ENCODE data around the gene ZNF592.

The ZNF592 gene

GRCh38 chr15:84824260-84825007 is 76.0 kb downstream of the ZNF592 start:
- in situ Hi-C loops (cut with HindIII; ENCODE audit: low sequenced_read_pairs), result no loop called here

DNA sequence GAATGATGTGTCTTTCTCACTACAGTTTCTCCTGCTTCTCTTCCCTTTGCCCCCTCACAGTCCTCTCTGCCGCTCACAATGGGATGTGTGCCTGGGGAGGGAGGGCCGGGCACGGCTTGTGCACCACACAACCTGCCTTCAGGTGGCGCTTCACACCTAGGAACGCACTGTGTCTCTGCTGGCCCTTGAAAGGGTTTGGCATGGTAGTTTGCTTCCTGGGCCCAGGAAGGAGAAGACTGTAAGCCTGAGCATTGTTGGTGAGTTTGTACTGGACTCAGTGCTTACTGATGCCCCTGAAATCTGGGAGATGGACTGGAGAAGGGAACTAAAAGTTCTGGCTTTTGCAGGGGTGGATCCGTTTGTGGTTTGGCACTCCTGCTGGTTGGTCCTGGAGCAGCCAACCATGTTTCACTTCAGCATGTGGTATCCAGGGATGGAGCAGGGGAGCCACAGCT is 78.0 kb downstream of the ZNF592 start:
- in situ Hi-C loops (cut with HindIII; ENCODE audit: low sequenced_read_pairs), result no loop called here

DNA sequence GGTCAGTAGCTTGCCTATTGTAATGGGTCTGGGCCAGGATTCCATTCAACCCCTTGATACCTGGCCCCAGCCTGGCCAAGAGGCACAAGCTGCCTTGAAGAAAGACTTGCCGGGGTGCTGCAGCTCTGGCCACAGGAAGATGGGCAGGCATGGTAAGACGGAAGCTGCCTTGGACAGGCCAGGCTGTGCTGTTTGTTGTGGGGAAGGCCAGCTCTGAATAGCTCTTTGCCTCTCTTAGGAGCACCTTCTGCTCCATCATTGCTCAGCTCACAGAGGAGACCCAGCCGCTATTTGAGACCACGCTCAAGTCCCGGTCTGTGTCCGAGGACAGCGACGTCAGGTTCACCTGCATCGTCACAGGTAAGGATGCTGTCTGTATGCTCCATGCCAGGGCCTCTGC is 78.9 kb downstream of the ZNF592 start:
- in situ Hi-C loops (cut with HindIII; ENCODE audit: low sequenced_read_pairs), result no loop called here

DNA sequence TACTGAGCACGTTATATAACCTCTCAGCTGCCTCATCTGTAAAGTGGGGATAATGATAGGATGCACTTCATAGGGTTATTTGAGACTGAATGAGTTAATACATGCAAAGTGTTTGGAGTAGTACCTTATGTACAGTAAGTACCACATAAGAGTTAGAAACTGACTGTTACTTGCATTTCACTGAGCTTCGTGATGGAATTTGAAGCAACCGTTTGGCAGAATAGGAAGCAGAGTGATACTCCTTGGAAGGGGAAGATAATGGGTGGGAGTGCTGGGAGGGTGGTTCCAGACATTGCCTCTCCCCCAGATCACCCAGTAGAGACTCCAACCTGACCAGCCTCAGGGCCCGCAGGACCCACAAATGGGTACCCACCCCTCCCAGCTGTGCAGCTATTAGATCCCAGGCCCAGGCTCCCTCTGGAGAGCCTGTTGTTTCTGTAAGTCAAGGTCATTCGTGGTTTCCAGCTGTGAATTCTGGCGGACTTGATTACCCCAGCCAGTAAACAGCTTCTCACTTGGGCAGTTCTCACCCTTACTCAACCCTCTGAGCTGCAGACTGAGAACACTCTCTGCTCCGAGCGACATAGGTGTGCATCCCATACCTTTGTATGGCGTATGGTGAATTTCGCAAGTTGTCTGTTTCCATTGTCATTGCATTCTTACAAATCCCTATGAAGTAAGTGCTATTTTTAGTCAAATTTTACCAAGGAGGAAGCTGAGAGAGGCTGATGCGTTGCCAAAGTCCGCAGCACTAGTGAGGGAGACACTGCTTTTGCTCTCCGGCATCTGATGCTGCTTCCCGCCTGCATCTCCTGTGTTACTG is 79.9 kb downstream of the ZNF592 start:
- in situ Hi-C loops (cut with HindIII; ENCODE audit: low sequenced_read_pairs), result no loop called here

DNA sequence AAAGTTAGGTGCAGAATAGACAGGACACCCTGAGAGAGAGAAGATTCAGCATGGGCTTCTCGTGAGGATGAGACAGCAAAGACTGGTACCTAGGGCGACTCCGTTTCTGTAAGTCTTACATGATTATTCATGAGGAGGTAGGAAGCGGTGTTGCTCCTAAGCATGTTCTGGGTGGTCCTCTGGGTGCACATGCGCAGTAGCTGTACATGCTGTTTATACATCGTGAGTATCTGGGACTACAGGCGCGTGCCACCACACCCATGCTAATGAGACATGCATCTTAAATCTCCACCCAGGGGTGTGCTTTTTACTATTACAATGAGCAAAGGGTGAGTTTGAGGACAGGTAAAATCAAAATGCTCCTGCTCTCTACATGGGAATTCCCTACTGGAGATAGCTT is 81.0 kb downstream of the ZNF592 start:
- in situ Hi-C loops (cut with HindIII; ENCODE audit: low sequenced_read_pairs), result no loop called here

- in situ Hi-C loops (cut with HindIII; ENCODE audit: low sequenced_read_pairs), result loop anchor here (10.0 kb wide), 2 partner anchors 125 to 215 kb away; no protein-coding TSS in a partner anchor
Measured at GRCh38 chr15:84830036-84830435, 81.6 kb downstream of the ZNF592 start.

DNA sequence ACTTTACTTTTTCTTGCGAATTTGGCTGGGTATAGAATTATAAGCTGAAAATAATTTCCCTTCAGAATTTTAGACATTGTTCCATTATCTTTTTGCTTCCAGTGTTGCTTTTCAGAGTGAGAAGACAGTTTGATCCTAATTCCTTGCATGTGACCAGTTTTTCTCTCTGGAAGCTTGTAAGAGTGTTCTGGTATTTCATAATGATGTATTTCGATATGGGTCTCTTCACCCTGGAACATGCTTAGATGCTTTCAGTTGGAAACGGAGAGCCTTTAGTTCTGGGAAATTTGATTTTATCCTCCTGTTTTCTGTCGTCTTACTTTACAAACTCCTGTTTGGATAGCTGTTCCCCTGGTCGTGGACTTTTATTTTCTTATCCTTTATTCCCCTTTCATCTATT is 82.6 kb downstream of the ZNF592 start:
- in situ Hi-C loops (cut with HindIII; ENCODE audit: low sequenced_read_pairs), result loop anchor here (10.0 kb wide), 2 partner anchors 124 to 214 kb away; no protein-coding TSS in a partner anchor

- in situ Hi-C loops (cut with HindIII; ENCODE audit: low sequenced_read_pairs), result loop anchor here (10.0 kb wide), 2 partner anchors 123 to 213 kb away; no protein-coding TSS in a partner anchor
Measured at GRCh38 chr15:84831613-84832012, 83.2 kb downstream of the ZNF592 start.

- in situ Hi-C loops (cut with HindIII; ENCODE audit: low sequenced_read_pairs), result loop anchor here (10.0 kb wide), 2 partner anchors 122 to 212 kb away; no protein-coding TSS in a partner anchor
Measured at GRCh38 chr15:84832448-84833040, 84.2 kb downstream of the ZNF592 start.

DNA sequence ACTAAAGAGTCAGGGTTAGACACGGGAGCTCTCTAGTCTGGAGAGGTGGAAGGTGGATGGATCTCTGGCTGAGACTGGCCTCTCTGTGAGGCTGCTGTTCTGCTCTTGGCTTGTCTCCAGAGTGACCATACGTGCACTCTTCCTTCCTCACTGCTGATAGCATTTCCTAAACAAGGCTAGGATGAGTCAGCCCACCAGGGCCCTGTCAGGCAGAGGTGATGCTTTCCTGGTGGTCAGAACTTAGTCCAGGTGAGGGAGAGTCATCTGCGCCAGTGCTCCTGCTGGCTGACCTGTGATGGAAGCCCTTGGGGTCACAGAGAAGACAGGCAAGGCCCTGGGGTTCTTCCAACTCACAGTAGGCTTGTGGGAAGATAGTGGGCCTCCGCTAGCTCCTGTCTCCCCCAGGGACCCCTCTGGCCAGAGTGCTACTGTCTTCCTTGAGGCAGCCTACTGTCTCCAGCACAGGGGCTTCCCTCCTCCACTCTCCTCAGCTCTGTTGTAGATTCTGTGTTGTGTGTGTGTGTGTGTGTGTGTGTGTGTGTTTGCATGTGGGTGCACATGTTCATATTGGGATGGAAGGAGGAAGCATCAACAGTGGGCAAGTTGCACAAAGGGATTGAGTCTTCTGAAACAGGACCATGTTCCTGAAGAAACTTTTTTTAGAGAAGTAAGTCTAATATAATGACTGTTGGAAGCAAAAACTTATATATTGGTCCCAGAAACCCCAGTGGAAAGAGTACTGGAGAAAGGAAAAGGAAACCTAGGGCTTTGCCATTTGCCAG is 85.2 kb downstream of the ZNF592 start:
- in situ Hi-C loops (cut with HindIII; ENCODE audit: low sequenced_read_pairs), result loop anchor here (10.0 kb wide), 2 partner anchors 121 to 211 kb away; no protein-coding TSS in a partner anchor

- in situ Hi-C loops (cut with HindIII; ENCODE audit: low sequenced_read_pairs), result loop anchor here (10.0 kb wide), 2 partner anchors 120 to 210 kb away; no protein-coding TSS in a partner anchor
Measured at GRCh38 chr15:84834229-84834955, 86.0 kb downstream of the ZNF592 start.

DNA sequence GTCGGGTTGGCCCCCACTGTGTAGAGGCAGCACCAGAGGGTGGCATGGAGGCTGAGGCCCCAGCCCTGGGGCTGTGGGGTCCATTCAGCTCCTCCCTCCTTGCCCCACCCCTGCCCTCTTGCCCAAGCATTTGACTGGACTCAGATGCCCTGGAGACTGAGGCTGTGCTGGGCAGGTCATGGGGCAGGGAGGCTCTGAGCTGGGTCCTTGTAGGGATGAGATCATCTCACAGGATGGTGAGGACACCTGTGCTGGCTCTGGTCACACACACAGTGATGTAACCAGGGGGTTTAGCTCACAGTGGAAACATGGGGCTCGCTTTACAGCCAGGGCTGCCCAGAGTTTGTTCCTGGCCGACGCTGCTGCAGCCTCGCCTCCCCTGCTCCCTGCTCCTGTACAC is 86.6 kb downstream of the ZNF592 start:
- in situ Hi-C loops (cut with HindIII; ENCODE audit: low sequenced_read_pairs), result loop anchor here (5.0 to 10.0 kb wide), 3 partner anchors 57 to 210 kb away; no protein-coding TSS in a partner anchor

DNA sequence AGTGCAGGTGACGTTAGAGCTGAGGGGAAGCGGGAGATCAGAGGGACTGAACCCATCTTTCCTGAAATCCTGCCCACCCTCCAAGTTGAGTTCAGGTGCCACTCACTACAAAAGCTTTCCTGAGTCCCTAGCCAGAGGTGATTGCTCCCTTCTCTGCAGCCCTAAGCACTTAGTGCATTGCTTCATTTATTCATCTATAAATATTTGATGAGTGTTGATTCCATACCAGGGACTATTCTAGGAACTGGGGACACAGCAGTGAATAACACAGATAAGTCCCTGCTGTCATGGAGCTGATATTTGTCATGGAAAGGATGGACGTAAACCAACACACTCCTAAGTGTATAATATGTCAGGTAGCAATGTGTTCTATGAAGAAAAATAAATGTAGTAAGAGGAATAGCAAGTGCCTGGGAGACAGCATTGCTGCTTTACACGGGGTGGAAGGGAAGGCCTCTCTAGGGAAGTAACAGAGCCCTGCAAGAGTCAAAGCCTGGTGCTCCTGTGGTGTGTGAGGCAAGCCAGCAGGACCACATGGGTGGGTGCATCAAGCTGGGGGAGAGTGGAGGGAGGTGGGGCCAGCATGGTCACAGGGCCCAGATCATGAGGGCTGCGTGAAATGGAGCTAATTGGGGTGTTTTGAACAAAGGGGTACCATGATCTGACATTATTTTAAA is 87.4 kb downstream of the ZNF592 start:
- in situ Hi-C loops (cut with HindIII; ENCODE audit: low sequenced_read_pairs), result loop anchor here (5.0 to 10.0 kb wide), 3 partner anchors 57 to 209 kb away; no protein-coding TSS in a partner anchor

DNA sequence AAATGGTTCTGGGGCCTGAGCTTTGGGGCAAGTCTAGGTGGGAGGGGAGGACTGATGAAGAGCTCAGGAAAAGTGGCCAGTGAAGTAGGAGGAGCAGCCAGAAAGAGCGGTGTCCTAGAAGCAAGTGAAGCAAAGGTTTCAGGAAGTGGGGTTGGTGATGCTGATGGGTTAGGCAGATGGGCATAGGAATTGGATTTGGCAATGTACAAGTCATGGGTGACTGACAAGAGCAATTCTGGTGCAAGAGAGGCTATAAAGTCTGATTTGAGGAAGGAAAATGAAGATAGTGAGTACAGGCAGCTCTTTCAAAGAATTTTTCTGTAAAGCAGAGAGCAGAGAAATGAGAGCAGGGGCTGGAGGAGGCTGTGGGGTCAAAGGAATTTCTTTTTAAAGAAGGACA is 88.5 kb downstream of the ZNF592 start:
- in situ Hi-C loops (cut with HindIII; ENCODE audit: low sequenced_read_pairs), result loop anchor here (5.0 to 10.0 kb wide), 3 partner anchors 55 to 208 kb away; no protein-coding TSS in a partner anchor

- in situ Hi-C loops (cut with HindIII; ENCODE audit: low sequenced_read_pairs), result loop anchor here (5.0 to 10.0 kb wide), 3 partner anchors 53 to 205 kb away; no protein-coding TSS in a partner anchor
Measured at GRCh38 chr15:84839714-84840113, 91.3 kb downstream of the ZNF592 start.

DNA sequence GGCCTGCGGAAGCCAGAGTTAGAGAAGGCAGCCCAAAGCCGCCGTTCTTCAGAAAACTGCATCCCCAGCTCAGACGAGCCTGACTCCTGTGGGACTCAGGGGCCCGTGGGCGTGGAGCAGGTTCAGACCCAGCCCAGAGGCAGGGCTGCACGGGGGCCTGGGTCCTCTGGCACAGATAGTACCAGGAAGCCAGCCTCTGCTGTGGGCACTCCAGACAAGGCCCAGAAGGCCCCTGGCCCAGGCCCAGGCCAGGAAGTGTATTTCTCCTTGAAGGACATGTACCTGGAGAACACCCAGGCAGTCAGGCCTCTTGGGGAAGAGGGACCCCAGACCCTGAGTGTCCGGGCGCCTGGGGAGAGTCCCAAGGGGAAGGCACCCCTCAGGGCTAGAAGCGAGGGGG is 91.9 kb downstream of the ZNF592 start:
- in situ Hi-C loops (cut with HindIII; ENCODE audit: low sequenced_read_pairs), result no loop called here

DNA sequence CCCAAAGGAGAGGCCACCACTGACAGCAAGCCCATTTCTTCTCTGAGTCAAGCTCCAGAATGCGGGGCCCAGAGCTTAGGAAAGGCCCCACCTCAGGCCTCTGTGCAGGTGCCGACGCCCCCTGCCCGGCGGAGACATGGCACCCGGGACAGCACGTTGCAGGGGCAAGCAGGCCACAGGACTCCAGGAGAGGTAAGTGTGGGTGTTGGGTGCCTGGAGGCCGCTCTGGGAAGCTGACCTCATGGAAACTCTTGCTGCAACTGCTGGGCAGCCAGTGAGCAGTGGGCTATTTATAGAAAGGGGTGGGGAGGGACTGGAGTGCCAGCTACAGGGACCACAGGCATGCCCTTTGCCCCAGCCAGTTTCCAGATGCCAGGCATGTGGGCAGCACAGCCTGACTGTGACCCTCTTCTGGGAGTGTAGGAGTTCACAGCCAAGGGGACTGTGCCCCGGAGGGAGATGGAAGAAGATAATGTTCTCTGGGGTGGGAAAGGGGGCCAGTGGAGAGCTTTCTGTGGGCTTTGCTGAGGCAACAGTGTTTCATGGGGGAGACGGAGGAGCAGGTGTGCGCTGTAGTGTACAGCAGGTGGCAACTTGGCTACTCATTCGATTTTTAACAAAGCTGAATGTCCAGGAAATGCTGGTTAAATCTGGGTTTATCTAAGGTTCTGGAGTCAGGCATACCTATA is 92.5 kb downstream of the ZNF592 start:
- in situ Hi-C loops (cut with HindIII; ENCODE audit: low sequenced_read_pairs), result no loop called here

- in situ Hi-C loops (cut with HindIII; ENCODE audit: low sequenced_read_pairs), result no loop called here
Measured at GRCh38 chr15:84842781-84843180, 94.4 kb downstream of the ZNF592 start.

Data from DLD1 (cell line).